ENCODE measurements around the gene SEMA5A.

DNA sequence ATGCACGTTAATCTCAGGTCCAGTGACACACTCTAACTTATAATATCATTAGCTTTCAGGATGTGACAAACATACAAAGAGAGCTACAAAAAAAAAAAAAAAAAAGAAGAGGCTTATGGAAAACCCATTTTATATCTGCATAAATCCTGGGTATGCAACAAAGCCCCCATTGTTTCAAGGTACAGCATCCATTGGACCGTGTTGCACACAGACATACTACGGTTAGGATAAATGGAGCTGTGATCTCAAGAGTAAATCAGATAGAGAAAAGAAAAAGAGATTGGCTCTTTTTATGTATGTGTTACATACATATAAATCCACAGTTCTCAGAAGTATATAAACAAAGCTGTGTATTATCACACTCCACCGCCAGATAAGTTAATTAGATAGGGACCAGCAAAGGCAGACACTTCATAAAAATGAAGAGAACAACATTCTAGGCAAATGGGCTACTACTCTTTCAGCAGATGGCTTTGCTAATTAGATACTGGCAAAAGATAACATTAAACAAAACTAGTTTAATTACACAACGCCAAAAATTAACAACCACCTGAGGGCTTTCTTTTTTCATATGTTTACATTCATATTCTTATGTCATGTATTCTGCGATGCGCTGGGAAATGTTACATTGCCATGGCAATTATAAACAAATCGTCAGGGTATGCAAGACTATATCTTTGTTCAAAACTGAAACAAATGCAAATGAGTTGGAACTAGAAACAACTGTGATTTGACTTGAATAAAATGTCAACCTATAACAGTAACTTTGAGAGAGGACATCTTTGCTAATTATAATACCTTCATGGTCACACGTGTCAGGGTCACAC, 304.2 kb downstream of the SEMA5A start:
- no peak for TF ChIP-seq POLR2AphosphoS5 (IDR thresholded peaks at IDR 0.05)
- no peak for TF ChIP-seq POLR2A (IDR thresholded peaks at IDR 0.05)
- TF ChIP-seq, protein P1, sequence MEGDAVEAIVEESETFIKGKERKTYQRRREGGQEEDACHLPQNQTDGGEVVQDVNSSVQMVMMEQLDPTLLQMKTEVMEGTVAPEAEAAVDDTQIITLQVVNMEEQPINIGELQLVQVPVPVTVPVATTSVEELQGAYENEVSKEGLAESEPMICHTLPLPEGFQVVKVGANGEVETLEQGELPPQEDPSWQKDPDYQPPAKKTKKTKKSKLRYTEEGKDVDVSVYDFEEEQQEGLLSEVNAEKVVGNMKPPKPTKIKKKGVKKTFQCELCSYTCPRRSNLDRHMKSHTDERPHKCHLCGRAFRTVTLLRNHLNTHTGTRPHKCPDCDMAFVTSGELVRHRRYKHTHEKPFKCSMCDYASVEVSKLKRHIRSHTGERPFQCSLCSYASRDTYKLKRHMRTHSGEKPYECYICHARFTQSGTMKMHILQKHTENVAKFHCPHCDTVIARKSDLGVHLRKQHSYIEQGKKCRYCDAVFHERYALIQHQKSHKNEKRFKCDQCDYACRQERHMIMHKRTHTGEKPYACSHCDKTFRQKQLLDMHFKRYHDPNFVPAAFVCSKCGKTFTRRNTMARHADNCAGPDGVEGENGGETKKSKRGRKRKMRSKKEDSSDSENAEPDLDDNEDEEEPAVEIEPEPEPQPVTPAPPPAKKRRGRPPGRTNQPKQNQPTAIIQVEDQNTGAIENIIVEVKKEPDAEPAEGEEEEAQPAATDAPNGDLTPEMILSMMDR (IDR thresholded peaks at IDR 0.05) = no peak
